Measurements from ENCODE around the gene IGF1.

Gene IGF1

GRCh38 chr12:102425109-102426039 lies 55.0 kb downstream of the IGF1 start:
- no peak for DNase-seq

- DNase-seq, result no peak
Observed at GRCh38 chr12:102423462-102423861, 56.9 kb downstream of the IGF1 start.

- no peak for DNase-seq
Observed at GRCh38 chr12:102421802-102422583, 58.4 kb downstream of the IGF1 start.

- DNase-seq, result no peak
Observed at GRCh38 chr12:102419094-102419764, 61.1 kb downstream of the IGF1 start.

GRCh38 chr12:102417055-102417454 lies 63.3 kb downstream of the IGF1 start:
- DNase-seq, result no peak

- DNase-seq, result no peak
Observed at GRCh38 chr12:102415515-102415914, 64.8 kb downstream of the IGF1 start.

GRCh38 chr12:102413396-102413795 lies 67.0 kb downstream of the IGF1 start:
- DNase-seq, result no peak

- no peak for DNase-seq
Observed at GRCh38 chr12:102410511-102410910, 69.9 kb downstream of the IGF1 start.

- no peak for DNase-seq
Observed at GRCh38 chr12:102408487-102409297, 71.7 kb downstream of the IGF1 start.

- DNase-seq, result no peak
Observed at GRCh38 chr12:102407776-102408486, 72.4 kb downstream of the IGF1 start.

GRCh38 chr12:102406033-102406584 lies 74.3 kb downstream of the IGF1 start:
- DNase-seq, result no peak

GRCh38 chr12:102401087-102401486 lies 79.3 kb downstream of the IGF1 start:
- DNase-seq, result no peak

- no peak for DNase-seq
Observed at GRCh38 chr12:102399653-102400052, 80.7 kb downstream of the IGF1 start.

GRCh38 chr12:102396276-102396675 lies 84.1 kb downstream of the IGF1 start:
- DNase-seq, result no peak

GRCh38 chr12:102394200-102394599 lies 86.2 kb downstream of the IGF1 start:
- DNase-seq, result no peak

GRCh38 chr12:102390068-102390467 lies 90.3 kb downstream of the IGF1 start:
- DNase-seq, result no peak

- DNase-seq, result no peak
Observed at GRCh38 chr12:102388469-102388868, 91.9 kb downstream of the IGF1 start.

- DNase-seq, result no peak
Observed at GRCh38 chr12:102385343-102385742, 95.0 kb downstream of the IGF1 start.

- DNase-seq, result no peak
Observed at GRCh38 chr12:102379346-102380162, 100.8 kb downstream of the IGF1 start.

GRCh38 chr12:102376781-102377180 lies 103.6 kb downstream of the IGF1 start:
- DNase-seq, result no peak

Measured in activated naive CD4-positive, alpha-beta T cell treated with Interleukin-2 at 50 U/mL for 16 hours (primary cell).